Common myeloid progenitor, CD34-positive (primary cell): ENCODE measurements around the gene SLC36A1.

Source experiments
- CTCF ChIA-PET: fragments of 350-600 bp; sonication (Branson Sonifier 250); formaldehyde crosslinking; loops from one replicate; lab custom pipeline; 2021; ENCODE audit warnings: antibody characterized with exemption; lab: Charles Lee
- POLR2A ChIA-PET: fragments of 350-600 bp; sonication (Branson Sonifier 250); formaldehyde crosslinking; loops from one replicate; lab custom pipeline; 2021; ENCODE audit warnings: antibody characterized with exemption; lab: Charles Lee
- DNase-seq, 3 donors: peaks; one replicate each; pipeline versions ENCODE4 v3.0.0 to v3.0.0-alpha.2; 2013
- H3K27ac ChIP-seq, 2 experiments: 1 replicate in 1 of 2; 2 replicates in 1 of 2; pipeline ENCODE4 v1.7.0; 2013; ENCODE audit warnings: inconsistent platforms in 2 of 2, low read length in 2 of 2, mild to moderate bottlenecking in 2 of 2, low read depth in 1 of 2, moderate library complexity in 1 of 2; ENCODE audit not compliant: severe bottlenecking in 2 of 2, insufficient read depth in 1 of 2, poor library complexity in 1 of 2
- H3K27me3 ChIP-seq, 5 experiments: replicated peaks in 2 of 5; 1 replicate in 3 of 5; 2 replicates in 2 of 5; pipeline versions ENCODE4 v1.6.1 to v1.7.0; 2013; ENCODE audit warnings: low read length in 4 of 5, mild to moderate bottlenecking in 2 of 5, moderate library complexity in 2 of 5, inconsistent platforms in 1 of 5; ENCODE audit not compliant: insufficient read depth in 5 of 5, control insufficient read depth in 4 of 5
- H3K36me3 ChIP-seq, 4 experiments: 1 replicate in 2 of 4; 2 replicates in 2 of 4; pipeline versions ENCODE4 v1.6.1 to v1.7.0; 2013; ENCODE audit warnings: low read length in 3 of 4, control low read depth in 1 of 4, mild to moderate bottlenecking in 1 of 4; ENCODE audit not compliant: control insufficient read depth in 4 of 4, insufficient read depth in 4 of 4
- H3K4me1 ChIP-seq, 4 experiments: 1 replicate in 3 of 4; 2 replicates in 1 of 4; pipeline versions ENCODE4 v1.6.1 to v1.7.1; 2013; ENCODE audit warnings: low read length in 3 of 4, mild to moderate bottlenecking in 3 of 4, control low read depth in 1 of 4, inconsistent platforms in 1 of 4, moderate library complexity in 1 of 4; ENCODE audit not compliant: control insufficient read depth in 4 of 4, insufficient read depth in 4 of 4; ENCODE audit errors: control extremely low read depth in 1 of 4
- H3K4me3 ChIP-seq, 7 experiments: 1 replicate in 4 of 7; 2 replicates in 3 of 7; pipeline versions ENCODE4 v1.5.1 to v1.7.0; 2013; ENCODE audit warnings: mild to moderate bottlenecking in 7 of 7, low read length in 6 of 7, moderate library complexity in 6 of 7, inconsistent platforms in 2 of 7, low read depth in 2 of 7, control low read depth in 1 of 7; ENCODE audit not compliant: insufficient read depth in 4 of 7, control insufficient read depth in 1 of 7; ENCODE audit errors: extremely low read depth in 1 of 7
- H3K9me3 ChIP-seq, 5 experiments: 1 replicate in 4 of 5; 2 replicates in 1 of 5; pipeline versions ENCODE4 v1.6.1 to v1.7.1; 2013; ENCODE audit warnings: low read length in 4 of 5, mild to moderate bottlenecking in 2 of 5, inconsistent platforms in 1 of 5, low read depth in 1 of 5, moderate library complexity in 1 of 5; ENCODE audit not compliant: control insufficient read depth in 4 of 5, insufficient read depth in 2 of 5; ENCODE audit errors: control extremely low read depth in 1 of 5
- WGBS: methylation state at CpG from one replicate; pipeline ENCODE4 v1.1.5; 2013; ENCODE audit not compliant: insufficient coverage; 5-methylcytosine and 5-hydroxymethylcytosine counted together

Gene SLC36A1

GRCh38 chr5:151461312-151461711, 13.9 kb downstream of the SLC36A1 start:
- no peaks in the 10 kb centered on the region for H3K27me3 ChIP-seq

GRCh38 chr5:151463137-151464029, 16.0 kb downstream of the SLC36A1 start:
- Histone ChIP-seq H3K4me3 (no peak overlapping the region), H3K4me1 (no peaks in the 10 kb centered on the region), H3K36me3 (peaks cover 0 to 22% (median 7%) of the 10 kb centered on the region in 4 experiments), H3K27ac (no peak overlapping the region), H3K27me3 (no peaks in the 10 kb centered on the region), H3K9me3 (no peaks in the 10 kb centered on the region)
- ChIA-PET POLR2A (no interaction called here), CTCF (interaction anchor here (0.7 to 7.1 kb wide), 5 partner anchors 17 to 188 kb away, joined by 3 to 32 read pairs (median 4); partner anchors contain the start of gene SLC36A1)
- peak in 2 of 3 donors; percentile 8 to 12 for DNase-seq
- WGBS, result 53% methylated on average over 2 of the region's 5 CpGs

More at GRCh38 chr5:151461312-151461711, 13.9 kb downstream of the SLC36A1 start:
- Histone ChIP-seq H3K4me1 (no peaks in the 10 kb centered on the region), H3K27ac (no peak overlapping the region), H3K4me3 (no peak overlapping the region), H3K36me3 (peaks cover 0 to 16% (median 0%) of the 10 kb centered on the region in 4 experiments), H3K9me3 (no peaks in the 10 kb centered on the region)
- DNase-seq, result no peak
- 100% methylated on average over 2 of the region's 3 CpGs for WGBS
- ChIA-PET POLR2A (no interaction called here), CTCF (interaction anchor here (1.0 to 7.1 kb wide), 2 partner anchors 15 to 48 kb away, joined by 3 to 32 read pairs; partner anchors contain the start of gene SLC36A1)

GRCh38 chr5:151464101-151464500, 16.7 kb downstream of the SLC36A1 start:
- no peaks in the 10 kb centered on the region for H3K9me3 ChIP-seq
- peaks cover 0 to 24% (median 7%) of the 10 kb centered on the region in 4 experiments for H3K36me3 ChIP-seq
- WGBS, result 100% methylated on average over 3 of the region's 4 CpGs
- H3K27me3 ChIP-seq, result no peaks in the 10 kb centered on the region
- DNase-seq, result peak in 1 of 3 donors; percentile 7
- CTCF ChIA-PET, result interaction anchor here (0.7 to 7.1 kb wide), 4 partner anchors 10 to 188 kb away, joined by 3 to 32 read pairs (median 4); partner anchors contain the start of gene SLC36A1
- POLR2A ChIA-PET, result no interaction called here
- no peak overlapping the region for H3K4me3 ChIP-seq
- H3K27ac ChIP-seq, result no peak overlapping the region
- H3K4me1 ChIP-seq, result no peaks in the 10 kb centered on the region

GRCh38 chr5:151465476-151465875, 18.1 kb downstream of the SLC36A1 start:
- H3K9me3 ChIP-seq, result no peaks in the 10 kb centered on the region
- no peak overlapping the region for H3K27ac ChIP-seq
- no peaks in the 10 kb centered on the region for H3K4me1 ChIP-seq
- H3K27me3 ChIP-seq, result no peaks in the 10 kb centered on the region
- peaks cover 0 to 18% (median 7%) of the 10 kb centered on the region in 4 experiments for H3K36me3 ChIP-seq
- DNase-seq, result no peak
- 97% methylated on average over 3 of the region's 4 CpGs for WGBS
- ChIA-PET CTCF (interaction anchor here (1.5 kb wide), 1 partner anchor 9 kb away, joined by 3 read pairs; no protein-coding TSS in a partner anchor), POLR2A (no interaction called here)
- H3K4me3 ChIP-seq, result no peak overlapping the region

- Histone ChIP-seq H3K27ac (no peak overlapping the region), H3K36me3 (peaks cover 0 to 18% (median 9%) of the 10 kb centered on the region in 4 experiments), H3K9me3 (no peaks in the 10 kb centered on the region), H3K4me3 (no peak overlapping the region), H3K27me3 (no peaks in the 10 kb centered on the region), H3K4me1 (no peaks in the 10 kb centered on the region)
- ChIA-PET CTCF (interaction anchor here (1.1 kb wide), 1 partner anchor 9 kb away, joined by 3 read pairs; no protein-coding TSS in a partner anchor), POLR2A (no interaction called here)
- no peak for DNase-seq
- WGBS, result 100% methylated on average over 7 of the region's 8 CpGs
Observed at GRCh38 chr5:151467576-151467975, 20.2 kb downstream of the SLC36A1 start.

GRCh38 chr5:151469386-151469785, 22.0 kb downstream of the SLC36A1 start:
- ChIA-PET CTCF (no interaction called here), POLR2A (no interaction called here)
- no peaks in the 10 kb centered on the region for H3K9me3 ChIP-seq
- no peak overlapping the region for H3K4me3 ChIP-seq
- DNase-seq, result no peak
- H3K4me1 ChIP-seq, result no peaks in the 10 kb centered on the region
- peaks cover 0 to 17% (median 9%) of the 10 kb centered on the region in 4 experiments for H3K36me3 ChIP-seq
- no peak overlapping the region for H3K27ac ChIP-seq
- H3K27me3 ChIP-seq, result no peaks in the 10 kb centered on the region

- H3K36me3 ChIP-seq, result peaks cover 0 to 13% (median 8%) of the 10 kb centered on the region in 4 experiments
Observed at GRCh38 chr5:151469992-151470391, 22.6 kb downstream of the SLC36A1 start.

More at GRCh38 chr5:151469992-151470391, 22.6 kb downstream of the SLC36A1 start:
- CTCF ChIA-PET, result no interaction called here
- no peaks in the 10 kb centered on the region for H3K4me1 ChIP-seq
- DNase-seq, result no peak
- H3K27ac ChIP-seq, result no peak overlapping the region
- WGBS, result 100% methylated on average over 2 of the region's 3 CpGs
- POLR2A ChIA-PET, result no interaction called here
- H3K4me3 ChIP-seq, result no peak overlapping the region
- no peaks in the 10 kb centered on the region for H3K27me3 ChIP-seq
- no peaks in the 10 kb centered on the region for H3K9me3 ChIP-seq
